Measurements from ENCODE around the gene ACOX2. TPM values are rescaled to one million over a fixed set of nuclear protein-coding genes. Genes with fewer than 3 reads are reported as not detected.

ACOX2 gene
- total RNA-seq, 1 experiment from 2014 or later: 12.8 TPM

DNA sequence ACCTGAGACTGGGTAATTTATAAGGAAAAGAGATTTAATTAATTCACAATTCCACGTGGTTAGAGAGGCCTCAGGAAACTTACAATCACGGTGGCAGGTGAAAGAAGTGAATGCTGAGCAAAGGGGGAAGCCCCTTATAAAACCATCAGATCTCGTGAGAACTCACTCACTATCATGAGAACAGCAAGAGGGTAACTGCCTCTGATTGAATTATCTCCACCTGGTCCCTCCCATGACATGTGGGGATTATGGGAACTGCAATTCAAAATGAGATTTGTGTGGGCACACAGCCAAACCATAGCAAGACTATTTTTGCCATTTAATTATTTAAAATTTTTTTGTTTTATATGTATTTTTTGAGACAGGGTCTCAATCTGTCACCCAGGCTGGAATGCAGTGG is 72.1 kb downstream of the ACOX2 start:
- DNase-seq (ENCODE audit: low read depth, low spot score): peak; percentile 15
- no peaks in the 10 kb centered on the region for H3K36me3 ChIP-seq (ENCODE audit: control insufficient read depth in 1 of 2, insufficient read depth in 2 of 2, low read length in 2 of 2)
- H3K9me3 ChIP-seq (ENCODE audit: control insufficient read depth in 1 of 2, insufficient read depth in 1 of 2, low read depth in 1 of 2, low read length in 2 of 2): no peaks in the 10 kb centered on the region
- intact Hi-C loops (cut with micrococcal nuclease): no loop called here
- no peaks in the 10 kb centered on the region for H3K9me2 ChIP-seq (ENCODE audit: insufficient read depth)
- peaks cover 8 to 22% of the 10 kb centered on the region in 2 experiments for H3K4me1 ChIP-seq (ENCODE audit: control insufficient read depth in 1 of 2, insufficient read depth in 2 of 2, low read length in 2 of 2)
- no peak overlapping the region for H3K9ac ChIP-seq (ENCODE audit: low read length)
- no TSS peak for BruUV-seq (replicated peaks)
- H3K79me2 ChIP-seq (ENCODE audit: insufficient read depth, low read length): no peaks in the 10 kb centered on the region
- ChIA-PET POLR2A (no interaction called here), RAD21 (ENCODE audit: low non-redundant PET in 1 of 2, low total read pairs in 2 of 2, uncharacterized antibody in 2 of 2, unreplicated experiment in 2 of 2) (no interaction called here), CTCF (no interaction called here)
- H3K27ac ChIP-seq (ENCODE audit: low read depth, low read length): no peak overlapping the region
- no peak for TF ChIP-seq EGR1 (IDR thresholded peaks at IDR 0.05; ENCODE audit: low read depth)
- no peak for TF ChIP-seq CEBPB (IDR thresholded peaks at IDR 0.05; ENCODE audit: low read depth)
- TF ChIP-seq SP1 (IDR thresholded peaks at IDR 0.05; ENCODE audit: low read depth): no peak
- no peak for TF ChIP-seq ZFX (IDR thresholded peaks at IDR 0.05)
- TF ChIP-seq SIN3A (IDR thresholded peaks at IDR 0.05; ENCODE audit: low read depth): no peak
- no peak for TF ChIP-seq EZH2phosphoT487 (IDR thresholded peaks at IDR 0.05; ENCODE audit: borderline replicate concordance)
- TF ChIP-seq MAX (IDR thresholded peaks at IDR 0.05): no peak
- no peak for TF ChIP-seq ELF1 (IDR thresholded peaks at IDR 0.05; ENCODE audit: borderline replicate concordance, low read depth)
- TF ChIP-seq RAD21 (IDR thresholded peaks at IDR 0.05; ENCODE audit: low read depth): no peak
- TF ChIP-seq EZH2 (IDR thresholded peaks at IDR 0.05): no peak
- TF ChIP-seq SRF (IDR thresholded peaks at IDR 0.05; ENCODE audit: low read depth): no peak
- no peak for TF ChIP-seq CTCF (IDR thresholded peaks at IDR 0.05 in 2 of 3, conservative IDR thresholded peaks at IDR 0.05 in 1 of 3; ENCODE audit: borderline replicate concordance in 1 of 3, insufficient read depth in 1 of 3, low read depth in 2 of 3, low read length in 2 of 3)
- TF ChIP-seq, protein P1, sequence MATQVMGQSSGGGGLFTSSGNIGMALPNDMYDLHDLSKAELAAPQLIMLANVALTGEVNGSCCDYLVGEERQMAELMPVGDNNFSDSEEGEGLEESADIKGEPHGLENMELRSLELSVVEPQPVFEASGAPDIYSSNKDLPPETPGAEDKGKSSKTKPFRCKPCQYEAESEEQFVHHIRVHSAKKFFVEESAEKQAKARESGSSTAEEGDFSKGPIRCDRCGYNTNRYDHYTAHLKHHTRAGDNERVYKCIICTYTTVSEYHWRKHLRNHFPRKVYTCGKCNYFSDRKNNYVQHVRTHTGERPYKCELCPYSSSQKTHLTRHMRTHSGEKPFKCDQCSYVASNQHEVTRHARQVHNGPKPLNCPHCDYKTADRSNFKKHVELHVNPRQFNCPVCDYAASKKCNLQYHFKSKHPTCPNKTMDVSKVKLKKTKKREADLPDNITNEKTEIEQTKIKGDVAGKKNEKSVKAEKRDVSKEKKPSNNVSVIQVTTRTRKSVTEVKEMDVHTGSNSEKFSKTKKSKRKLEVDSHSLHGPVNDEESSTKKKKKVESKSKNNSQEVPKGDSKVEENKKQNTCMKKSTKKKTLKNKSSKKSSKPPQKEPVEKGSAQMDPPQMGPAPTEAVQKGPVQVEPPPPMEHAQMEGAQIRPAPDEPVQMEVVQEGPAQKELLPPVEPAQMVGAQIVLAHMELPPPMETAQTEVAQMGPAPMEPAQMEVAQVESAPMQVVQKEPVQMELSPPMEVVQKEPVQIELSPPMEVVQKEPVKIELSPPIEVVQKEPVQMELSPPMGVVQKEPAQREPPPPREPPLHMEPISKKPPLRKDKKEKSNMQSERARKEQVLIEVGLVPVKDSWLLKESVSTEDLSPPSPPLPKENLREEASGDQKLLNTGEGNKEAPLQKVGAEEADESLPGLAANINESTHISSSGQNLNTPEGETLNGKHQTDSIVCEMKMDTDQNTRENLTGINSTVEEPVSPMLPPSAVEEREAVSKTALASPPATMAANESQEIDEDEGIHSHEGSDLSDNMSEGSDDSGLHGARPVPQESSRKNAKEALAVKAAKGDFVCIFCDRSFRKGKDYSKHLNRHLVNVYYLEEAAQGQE (IDR thresholded peaks at IDR 0.05; ENCODE audit: low read depth): no peak
- TF ChIP-seq FOSL1 (IDR thresholded peaks at IDR 0.05; ENCODE audit: low read depth): no peak
- TF ChIP-seq POLR2AphosphoS5 (IDR thresholded peaks at IDR 0.05; ENCODE audit: low read depth, low read length): no peak
- TF ChIP-seq JUND (IDR thresholded peaks at IDR 0.05): no peak
- TF ChIP-seq ATF3 (IDR thresholded peaks at IDR 0.05): no peak
- TF ChIP-seq, protein P2, sequence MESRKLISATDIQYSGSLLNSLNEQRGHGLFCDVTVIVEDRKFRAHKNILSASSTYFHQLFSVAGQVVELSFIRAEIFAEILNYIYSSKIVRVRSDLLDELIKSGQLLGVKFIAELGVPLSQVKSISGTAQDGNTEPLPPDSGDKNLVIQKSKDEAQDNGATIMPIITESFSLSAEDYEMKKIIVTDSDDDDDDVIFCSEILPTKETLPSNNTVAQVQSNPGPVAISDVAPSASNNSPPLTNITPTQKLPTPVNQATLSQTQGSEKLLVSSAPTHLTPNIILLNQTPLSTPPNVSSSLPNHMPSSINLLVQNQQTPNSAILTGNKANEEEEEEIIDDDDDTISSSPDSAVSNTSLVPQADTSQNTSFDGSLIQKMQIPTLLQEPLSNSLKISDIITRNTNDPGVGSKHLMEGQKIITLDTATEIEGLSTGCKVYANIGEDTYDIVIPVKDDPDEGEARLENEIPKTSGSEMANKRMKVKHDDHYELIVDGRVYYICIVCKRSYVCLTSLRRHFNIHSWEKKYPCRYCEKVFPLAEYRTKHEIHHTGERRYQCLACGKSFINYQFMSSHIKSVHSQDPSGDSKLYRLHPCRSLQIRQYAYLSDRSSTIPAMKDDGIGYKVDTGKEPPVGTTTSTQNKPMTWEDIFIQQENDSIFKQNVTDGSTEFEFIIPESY (IDR thresholded peaks at IDR 0.05; ENCODE audit: extremely low read depth, insufficient replicate concordance, low read length): no peak
- TF ChIP-seq CBX3 (IDR thresholded peaks at IDR 0.05; ENCODE audit: low read depth): no peak
- no peaks in the 10 kb centered on the region for H4K20me1 ChIP-seq (ENCODE audit: insufficient read depth)
- no peaks in the 10 kb centered on the region for H3K27me3 ChIP-seq (ENCODE audit: insufficient read depth, low read length)
- H3K4me3 ChIP-seq (replicated peaks in 1 of 2; ENCODE audit: low read depth in 1 of 2, low read length in 2 of 2): no peak overlapping the region
- ATAC-seq: no peak
- H3K4me2 ChIP-seq (ENCODE audit: low read length): no peak overlapping the region
- H2AFZ ChIP-seq (ENCODE audit: low read depth, low read length, poor library complexity, severe bottlenecking): peak overlapping the region; percentile 80
